ENCODE data around the gene CAMSAP1. TPM values are rescaled to one million over a fixed set of nuclear protein-coding genes. Genes with fewer than 3 reads are reported as not detected.
A peak's percentile ranks its signal among the peaks of the same experiment; 100 is the strongest.

CAMSAP1 gene
- total and polyA plus RNA-seq, 10 of the 15 experiments (the other 5 are each of a cell fraction or from before 2014, with no cell fraction given), result 1.4 to 24.7 (median 8.0) TPM

- TF ChIP-seq PBX3 (IDR thresholded peaks at IDR 0.05; ENCODE audit: insufficient replicate concordance, low read depth, low read length) (peak; percentile 52), MTA3 (IDR thresholded peaks at IDR 0.05; ENCODE audit: borderline replicate concordance, low read length) (peak; percentile 44; the same call in 1 of the 2 replicates), BCL11A (IDR thresholded peaks at IDR 0.05; ENCODE audit: low read depth, low read length) (peak; percentile 77; the same call in 1 of the 2 replicates), NRF1 (conservative IDR thresholded peaks at IDR 0.05; ENCODE audit: low read depth, low read length) (no peak), SP1 (IDR thresholded peaks at IDR 0.05; ENCODE audit: low read depth, low read length) (no peak), NR2C1 (IDR thresholded peaks at IDR 0.05) (no peak), SMAD5 (IDR thresholded peaks at IDR 0.05; ENCODE audit: low read depth) (no peak), BMI1 (IDR thresholded peaks at IDR 0.05; ENCODE audit: borderline replicate concordance) (no peak), KDM1A (IDR thresholded peaks at IDR 0.05; ENCODE audit: borderline replicate concordance) (no peak), NBN (IDR thresholded peaks at IDR 0.05) (no peak), SUPT20H (IDR thresholded peaks at IDR 0.05; ENCODE audit: borderline replicate concordance, control insufficient read depth, low read depth, low read length) (no peak), FOS (IDR thresholded peaks at IDR 0.05; ENCODE audit: borderline replicate concordance, extremely low read depth, insufficient read length) (no peak), HDGF (IDR thresholded peaks at IDR 0.05) (no peak), E2F8 (IDR thresholded peaks at IDR 0.05; ENCODE audit: low read depth, partially characterized antibody) (no peak), NFIC (IDR thresholded peaks at IDR 0.05; ENCODE audit: low read depth, low read length) (peak; percentile 72), TAF1 (IDR thresholded peaks at IDR 0.05; ENCODE audit: borderline replicate concordance, low read depth, low read length) (no peak), SREBF2 (IDR thresholded peaks at IDR 0.05; ENCODE audit: low read length) (no peak), TCF12 (IDR thresholded peaks at IDR 0.05; ENCODE audit: low read depth, low read length) (0 out of 2 replicates have a peak, but pooled peaks have one; percentile 29), JUND (IDR thresholded peaks at IDR 0.05; ENCODE audit: low read depth, low read length) (no peak), TARDBP (IDR thresholded peaks at IDR 0.05; ENCODE audit: borderline replicate concordance) (no peak), ZNF217 (IDR thresholded peaks at IDR 0.05) (no peak), CBFB (IDR thresholded peaks at IDR 0.05; ENCODE audit: low read depth) (peak; percentile 100), PAX8 (IDR thresholded peaks at IDR 0.05) (no peak), LARP7 (IDR thresholded peaks at IDR 0.05) (no peak), RB1 (IDR thresholded peaks at IDR 0.05; ENCODE audit: borderline replicate concordance) (no peak), SUZ12 (IDR thresholded peaks at IDR 0.05; ENCODE audit: unreplicated experiment) (no peak), MAX (IDR thresholded peaks at IDR 0.05; ENCODE audit: low read depth, low read length) (no peak), MTA2 (IDR thresholded peaks at IDR 0.05; ENCODE audit: low read depth) (0 out of 2 replicates have a peak, but pooled peaks have one; percentile 17), PAX5 (IDR thresholded peaks at IDR 0.05; ENCODE audit: borderline replicate concordance, low read depth, low read length) (peak; percentile 93), ESRRA (IDR thresholded peaks at IDR 0.05; ENCODE audit: low read length) (no peak)
Observed at GRCh38 chr9:135939351-135940265, 32.3 kb upstream of the CAMSAP1 start (continued).
